SK-N-SH (cell line): ENCODE data around the gene ZC3H4.

ENCODE experiments used
- EP300 ChIP-seq, 2 experiments: IDR thresholded peaks; 2 replicates each; pipeline versions ENCODE4 v1.4.0 to v1.6.1; 2012; ENCODE audit warnings: borderline replicate concordance in 1 of 2, low read depth in 1 of 2, low read length in 1 of 2
- MAX ChIP-seq: IDR thresholded peaks from 2 replicates; pipeline ENCODE4 v1.4.0; 2012; ENCODE audit warnings: low read depth
- MXI1 ChIP-seq: IDR thresholded peaks from 2 replicates; pipeline ENCODE4 v1.6.1; 2012; ENCODE audit warnings: mild to moderate bottlenecking, low read depth, low read length, improper control_type of control experiment
- YY1 ChIP-seq: IDR thresholded peaks from 2 replicates; pipeline ENCODE4 v1.4.0; 2012; ENCODE audit warnings: low read depth, mild to moderate bottlenecking
- ZBTB33 ChIP-seq: IDR thresholded peaks from 2 replicates; pipeline ENCODE4 v1.4.0; 2012; ENCODE audit warnings: low read depth, borderline replicate concordance
- TF ChIP-seq, protein P1 (sequence below): fragments of 200-600 bp; sonication (generic); IDR thresholded peaks from 2 replicates; pipeline ENCODE4 v1.6.1; 2017; ENCODE audit warnings: antibody characterized with exemption, mild to moderate bottlenecking, moderate library complexity

- TF ChIP-seq EP300 (IDR thresholded peaks at IDR 0.05; ENCODE audit: borderline replicate concordance in 1 of 2, low read depth in 1 of 2, low read length in 1 of 2) (no peak), MAX (no peak), YY1 (no peak), MXI1 (no peak), ZBTB33 (no peak)
- TF ChIP-seq, protein P1, sequence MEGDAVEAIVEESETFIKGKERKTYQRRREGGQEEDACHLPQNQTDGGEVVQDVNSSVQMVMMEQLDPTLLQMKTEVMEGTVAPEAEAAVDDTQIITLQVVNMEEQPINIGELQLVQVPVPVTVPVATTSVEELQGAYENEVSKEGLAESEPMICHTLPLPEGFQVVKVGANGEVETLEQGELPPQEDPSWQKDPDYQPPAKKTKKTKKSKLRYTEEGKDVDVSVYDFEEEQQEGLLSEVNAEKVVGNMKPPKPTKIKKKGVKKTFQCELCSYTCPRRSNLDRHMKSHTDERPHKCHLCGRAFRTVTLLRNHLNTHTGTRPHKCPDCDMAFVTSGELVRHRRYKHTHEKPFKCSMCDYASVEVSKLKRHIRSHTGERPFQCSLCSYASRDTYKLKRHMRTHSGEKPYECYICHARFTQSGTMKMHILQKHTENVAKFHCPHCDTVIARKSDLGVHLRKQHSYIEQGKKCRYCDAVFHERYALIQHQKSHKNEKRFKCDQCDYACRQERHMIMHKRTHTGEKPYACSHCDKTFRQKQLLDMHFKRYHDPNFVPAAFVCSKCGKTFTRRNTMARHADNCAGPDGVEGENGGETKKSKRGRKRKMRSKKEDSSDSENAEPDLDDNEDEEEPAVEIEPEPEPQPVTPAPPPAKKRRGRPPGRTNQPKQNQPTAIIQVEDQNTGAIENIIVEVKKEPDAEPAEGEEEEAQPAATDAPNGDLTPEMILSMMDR, result no peak
These were observed 18.7 kb upstream of the ZC3H4 start for GRCh38 chr19:47132194-47132852.
